Kidney (tissue), 14 donors: Measurements from ENCODE around the gene GRID1. TPM values are rescaled to one million over a fixed set of nuclear protein-coding genes. Genes with fewer than 3 reads are reported as not detected.

Experiments
- DNase-seq, 5 donors: peaks; one replicate each; pipeline ENCODE4 v3.0.0-alpha.2; 2013 to 2020
- FAIRE-seq: peaks from 2 replicates; lab custom pipeline; 2012; peaks lifted over from hg19 to GRCh38; lab: Jason Lieb, UNC
- H3K27ac ChIP-seq, 2 donors: one replicate each; pipeline ENCODE4 v1.7.0; 2013; ENCODE audit warnings: low read depth in 2 of 2, low read length in 2 of 2, inconsistent platforms in 1 of 2
- H3K27me3 ChIP-seq: one replicate; pipeline ENCODE4 v1.7.1; 2013; ENCODE audit warnings: low read length, inconsistent platforms; ENCODE audit not compliant: control insufficient read depth, insufficient read depth
- H3K36me3 ChIP-seq, 3 donors: one replicate each; pipeline versions ENCODE4 v1.7.0 to v1.7.1; 2013; ENCODE audit warnings: low read length in 3 of 3, control low read depth in 1 of 3, inconsistent platforms in 1 of 3; ENCODE audit not compliant: insufficient read depth in 3 of 3, control insufficient read depth in 2 of 3
- H3K4me1 ChIP-seq, 3 donors: one replicate each; pipeline versions ENCODE4 v1.7.0 to v1.7.1; 2013; ENCODE audit warnings: low read length in 3 of 3, inconsistent platforms in 1 of 3, low read depth in 1 of 3; ENCODE audit not compliant: control insufficient read depth in 2 of 3, insufficient read depth in 2 of 3
- H3K4me3 ChIP-seq, 3 donors: one replicate each; pipeline versions ENCODE4 v1.7.0 to v1.8.1; 2013; ENCODE audit warnings: low read length in 3 of 3, control low read depth in 1 of 3, inconsistent platforms in 1 of 3
- H3K9ac ChIP-seq, 3 donors: one replicate each; pipeline versions ENCODE4 v1.7.0 to v1.7.1; 2013; ENCODE audit warnings: low read length in 3 of 3, control low read depth in 1 of 3, inconsistent platforms in 1 of 3
- H3K9me3 ChIP-seq, 3 donors: one replicate each; pipeline versions ENCODE4 v1.7.0 to v1.7.1; 2013; ENCODE audit warnings: low read length in 3 of 3, control low read depth in 1 of 3, inconsistent platforms in 1 of 3; ENCODE audit not compliant: control insufficient read depth in 2 of 3, insufficient read depth in 1 of 3
- CTCF ChIP-seq: IDR thresholded peaks from 3 replicates; pipeline ENCODE4 v1.5.1; 2012; ENCODE audit warnings: mild to moderate bottlenecking, moderate library complexity, borderline replicate concordance; ENCODE audit not compliant: insufficient read depth; ENCODE audit errors: extremely low read depth
- intact Hi-C: fragments of 100-400 bp; cut with DNase I; formaldehyde crosslinking; loops from one replicate; pipeline ENCODE4 v1.11.1; 2022
- polyA plus RNA-seq: library from polyadenylated mRNA; stranded (reverse); fragments of 350-450 nt; fragmentation: Illumina TruSeq; extraction: RNeasy Lipid Tissue Mini Kit (QIAGEN cat#74804); gene quantifications from one replicate; pipeline ENCODE4 v1.2.3, GENCODE V29; 2014; ENCODE audit warnings: low read depth, low replicate concordance; ENCODE audit not compliant: insufficient read depth
- total RNA-seq: library from RNA; stranded (reverse); fragmentation: NEBNext Ultra II Directional; extraction: Animal tissue kit (Norgen Biotek cat#: 25700); gene quantifications from one replicate; pipeline ENCODE4 v1.2.1, GENCODE V29; 2021
- donor health status: control.
- donor health status: control.
- donor health status: control.
- donor health status: control.
- donor health status: control.
- donor health status: DM: yes; HTN: yes; CAD: no.
- donor health status: Normal renal cell carcinoma (clear cell type).

Gene GRID1
- total and polyA plus RNA-seq, 2 donors from 2014 or later, result 0.37 to 1.4 TPM

- no peak overlapping the region for H3K9ac ChIP-seq
- intact Hi-C loops, result no loop called here
- FAIRE-seq (no peak), DNase-seq (no peak)
- no peaks in the 10 kb centered on the region for H3K27me3 ChIP-seq
- H3K4me1 ChIP-seq, result no peaks in the 10 kb centered on the region
- no peak for TF ChIP-seq CTCF
- H3K4me3 ChIP-seq, result no peak overlapping the region
- no peaks in the 10 kb centered on the region for H3K36me3 ChIP-seq
- H3K9me3 ChIP-seq, result no peaks in the 10 kb centered on the region
- no peak overlapping the region for H3K27ac ChIP-seq
These were observed 30.8 kb downstream of the GRID1 start for GRCh38 chr10:86335831-86336230.

GRCh38 chr10:86335257-86335656 is 31.3 kb downstream of the GRID1 start:
- H3K9ac ChIP-seq, result no peak overlapping the region
- intact Hi-C loops, result no loop called here
- H3K9me3 ChIP-seq, result no peaks in the 10 kb centered on the region
- no peak for FAIRE-seq
- no peak overlapping the region for H3K4me3 ChIP-seq
- H3K4me1 ChIP-seq, result no peaks in the 10 kb centered on the region
- no peaks in the 10 kb centered on the region for H3K27me3 ChIP-seq
- TF ChIP-seq CTCF, result no peak
- H3K27ac ChIP-seq, result no peak overlapping the region
- DNase-seq, result no peak
- no peaks in the 10 kb centered on the region for H3K36me3 ChIP-seq

GRCh38 chr10:86334488-86335085 is 32.0 kb downstream of the GRID1 start:
- H3K27ac ChIP-seq, result no peak overlapping the region
- H3K4me1 ChIP-seq, result no peaks in the 10 kb centered on the region
- H3K9me3 ChIP-seq, result no peaks in the 10 kb centered on the region
- FAIRE-seq (no peak), DNase-seq (peak in 1 of 5 donors; percentile 51)
- no peak overlapping the region for H3K9ac ChIP-seq
- H3K36me3 ChIP-seq, result no peaks in the 10 kb centered on the region
- intact Hi-C loops, result no loop called here
- no peak for TF ChIP-seq CTCF
- H3K4me3 ChIP-seq, result no peak overlapping the region
- H3K27me3 ChIP-seq, result no peaks in the 10 kb centered on the region
